Transverse colon (tissue), 4 donors: ENCODE results near the gene RPRD1B. TPM values are rescaled to one million over a fixed set of nuclear protein-coding genes. Genes with fewer than 3 reads are reported as not detected.
A peak's percentile ranks its signal among the peaks of the same experiment; 100 is the strongest.

Experiments used
- DNase-seq: peaks from one replicate; pipeline ENCODE4 v3.0.0-alpha.2; 2019
- H3K27ac ChIP-seq, 4 donors: fragments of 200-600 bp; sonication (generic); 2 replicates each; pipeline ENCODE4 v1.5.1; 2016 to 2018; ENCODE audit warnings: inconsistent platforms in 4 of 4
- H3K27me3 ChIP-seq: fragments of 200-600 bp; sonication (generic); 2 replicates; pipeline ENCODE4 v1.5.1; 2017; ENCODE audit warnings: inconsistent platforms
- H3K36me3 ChIP-seq, 4 donors: fragments of 200-600 bp; sonication (generic); 2 replicates each; pipeline ENCODE4 v1.5.1; 2017 to 2019; ENCODE audit warnings: inconsistent platforms in 4 of 4
- H3K4me1 ChIP-seq, 4 donors: fragments of 200-600 bp; sonication (generic); 2 replicates each; pipeline ENCODE4 v1.5.1; 2017 to 2020; ENCODE audit warnings: inconsistent platforms in 4 of 4
- H3K4me3 ChIP-seq, 4 donors: fragments of 200-600 bp; sonication (generic); 1 replicate in 1 of 4; 2 replicates in 3 of 4; pipeline versions ENCODE4 v1.5.1 to v1.6.1; 2017 to 2019; ENCODE audit warnings: inconsistent platforms in 4 of 4
- H3K9me3 ChIP-seq, 2 donors: fragments of 200-600 bp; sonication (generic); 2 replicates each; pipeline ENCODE4 v1.5.1; 2017 to 2019; ENCODE audit warnings: inconsistent platforms in 2 of 2
- CTCF ChIP-seq, 5 experiments: fragments of 200-600 bp in 3 of 5; fragments of 450-650 bp in 2 of 5; sonication (generic) in 3 of 5; IDR thresholded peaks; 1 replicate in 2 of 5; 2 replicates in 3 of 5; pipeline ENCODE4 v1.5.1; 2016 to 2017; ENCODE audit warnings: antibody characterized with exemption in 5 of 5, inconsistent platforms in 3 of 5, mild to moderate bottlenecking in 2 of 5, moderate library complexity in 1 of 5
- EP300 ChIP-seq: sonication (generic); formaldehyde crosslinking; IDR thresholded peaks from one replicate; pipeline ENCODE4 v1.6.1; 2017; ENCODE audit warnings: antibody characterized with exemption, low read depth
- POLR2A ChIP-seq: fragments of 450-650 bp; IDR thresholded peaks from one replicate; pipeline ENCODE4 v1.6.1; 2016; ENCODE audit warnings: antibody characterized with exemption, mild to moderate bottlenecking, moderate library complexity
- POLR2AphosphoS5 ChIP-seq, 3 donors: sonication (generic); formaldehyde crosslinking; IDR thresholded peaks; one replicate each; pipeline ENCODE4 v1.6.1; 2016; ENCODE audit warnings: antibody characterized with exemption in 3 of 3
- WGBS, 2 donors: methylation state at CpG; one replicate each; pipeline ENCODE4 v1.1.5; 2018; ENCODE audit warnings: low coverage in 1 of 2; 5-methylcytosine and 5-hydroxymethylcytosine counted together
- in situ Hi-C, 4 donors: fragments of 200-750 bp; cut with MboI; loops; one replicate each; pipeline versions ENCODE4 v1.15.0 to v1.15.1; 2017; ENCODE audit warnings: low sequenced_read_pairs in 3 of 4, low pct_ligation_motif_present in 1 of 4, low pct_unique_long_range_greater_than_20kb in 1 of 4
- intact Hi-C: fragments of 100-400 bp; cut with DNase I; formaldehyde crosslinking; loops from one replicate; pipeline ENCODE4 v1.15.1; 2023; ENCODE audit warnings: low total_unique reads
- total RNA-seq, 4 donors: library from RNA; depleted of rRNA; stranded (reverse); fragments of >200 nt; gene quantifications; one replicate each; pipeline ENCODE4 v1.1.0, GENCODE V29; 2016

The RPRD1B gene
- total RNA-seq, 4 donors from 2014 or later: 16.5 to 35.9 (median 21.0) TPM

- Histone ChIP-seq H3K4me3 (no peak overlapping the region), H3K27ac (no peak overlapping the region), H3K27me3 (no peaks in the 10 kb centered on the region), H3K9me3 (no peaks in the 10 kb centered on the region), H3K36me3 (peaks cover 0 to 18% (median 2%) of the 10 kb centered on the region in 4 donors), H3K4me1 (peaks cover 2 to 36% (median 15%) of the 10 kb centered on the region in 4 donors)
- TF ChIP-seq CTCF (IDR thresholded peaks at IDR 0.05): no peak
- TF ChIP-seq POLR2A: no peak
- no peak for TF ChIP-seq POLR2AphosphoS5 (IDR thresholded peaks at IDR 0.05)
- no peak for TF ChIP-seq EP300
- in situ Hi-C loops: loop anchor here in 1 of 4 donors (10.0 kb wide), 1 partner anchor 85 kb away; the partner anchor contains the start of gene TGM2
- intact Hi-C loops: no loop called here
- WGBS, 2 donors: 99 to 100% methylated on average over 3 of the region's 3 CpGs
- DNase-seq: no peak
Observed at GRCh38 chr20:38079353-38079752, 45.8 kb downstream of the RPRD1B start.

- WGBS, 2 donors: 68 to 90% methylated on average over 3 of the region's 3 CpGs
- peaks cover 3 to 32% (median 12%) of the 10 kb centered on the region in 4 donors for H3K4me1 ChIP-seq
- in situ Hi-C loops: no loop called here
- no peak overlapping the region for H3K4me3 ChIP-seq
- no peak for DNase-seq
- H3K9me3 ChIP-seq: no peaks in the 10 kb centered on the region
- TF ChIP-seq POLR2AphosphoS5 (IDR thresholded peaks at IDR 0.05) (peak in 1 of 3 donors; percentile 42), EP300 (no peak), POLR2A (no peak), CTCF (IDR thresholded peaks at IDR 0.05) (no peak)
- peaks cover 0 to 18% (median 2%) of the 10 kb centered on the region in 4 donors for H3K36me3 ChIP-seq
- no peaks in the 10 kb centered on the region for H3K27me3 ChIP-seq
- intact Hi-C loops: no loop called here
- peak overlapping the region in 3 of 4 donors; percentile 66 to 83 (median 78) for H3K27ac ChIP-seq
Observed at GRCh38 chr20:38081575-38081974, 48.0 kb downstream of the RPRD1B start.

- no peak for TF ChIP-seq POLR2A
- no peak for TF ChIP-seq EP300
- TF ChIP-seq POLR2AphosphoS5 (IDR thresholded peaks at IDR 0.05): no peak
- no peak for TF ChIP-seq CTCF (IDR thresholded peaks at IDR 0.05)
- Histone ChIP-seq H3K27ac (peak overlapping the region; percentile 66 to 83 (median 79)), H3K27me3 (no peaks in the 10 kb centered on the region), H3K4me1 (peaks cover 3 to 32% (median 12%) of the 10 kb centered on the region in 4 donors), H3K36me3 (peaks cover 0 to 11% (median 5%) of the 10 kb centered on the region in 4 donors), H3K9me3 (no peaks in the 10 kb centered on the region), H3K4me3 (no peak overlapping the region)
- intact Hi-C loops: no loop called here
- no peak for DNase-seq
- in situ Hi-C loops: no loop called here
Observed at GRCh38 chr20:38082894-38083293, 49.3 kb downstream of the RPRD1B start.

DNA sequence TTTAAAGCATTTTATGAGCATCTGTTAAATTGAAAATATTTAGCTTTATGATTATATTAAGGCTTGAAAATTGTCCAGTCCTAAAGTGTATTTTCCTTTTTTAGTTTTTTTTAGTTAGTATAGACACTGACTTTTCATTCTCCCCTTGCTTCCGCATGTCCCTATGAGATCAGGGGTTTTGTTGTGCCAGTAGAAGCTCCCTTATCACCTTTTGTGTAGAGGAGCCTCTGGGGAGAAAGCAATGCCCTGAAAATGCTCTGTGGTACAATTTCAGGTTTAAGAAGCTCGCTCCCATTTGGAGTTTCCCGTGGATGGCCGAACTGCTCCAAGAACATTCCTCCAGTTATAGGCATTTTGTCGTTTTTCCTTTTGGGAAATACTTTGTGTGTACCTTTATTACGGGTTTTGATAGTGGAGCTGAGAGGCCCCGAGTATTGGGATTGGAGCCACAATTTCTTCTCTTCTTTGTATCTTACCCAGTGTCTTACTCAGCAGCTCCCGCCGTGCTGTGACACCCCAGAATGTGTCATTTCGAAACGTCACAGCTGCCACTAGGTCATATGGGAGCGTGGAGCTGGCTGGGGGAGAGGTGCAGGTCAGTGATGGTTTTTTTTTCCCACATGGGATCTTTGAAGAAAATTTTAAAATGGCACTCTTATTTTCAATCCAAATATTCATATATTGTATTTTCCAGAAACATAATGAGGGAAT, 49.9 kb downstream of the RPRD1B start:
- DNase-seq: no peak
- intact Hi-C loops (no loop called here), in situ Hi-C loops (no loop called here)
- peak overlapping the region; percentile 66 to 83 (median 79) for H3K27ac ChIP-seq
- TF ChIP-seq EP300 (no peak), POLR2A (no peak), POLR2AphosphoS5 (IDR thresholded peaks at IDR 0.05) (no peak), CTCF (IDR thresholded peaks at IDR 0.05) (no peak)
- WGBS, 2 donors: 80 to 83% methylated on average over 8 to 12 of the region's 12 CpGs
- H3K27me3 ChIP-seq: no peaks in the 10 kb centered on the region
- H3K4me3 ChIP-seq: no peak overlapping the region
- no peaks in the 10 kb centered on the region for H3K9me3 ChIP-seq
- peaks cover 0 to 13% (median 5%) of the 10 kb centered on the region in 4 donors for H3K36me3 ChIP-seq
- peaks cover 3 to 32% (median 12%) of the 10 kb centered on the region in 4 donors for H3K4me1 ChIP-seq
